HG03442 (cell line): ENCODE data around the gene PRR29.

ENCODE experiments used
- ATAC-seq: cut with Tn5 transposase; IDR thresholded peaks from one replicate; pipeline ENCODE4 v1.9.1; 2021; ENCODE audit warnings: mild to moderate bottlenecking, moderate library complexity; ENCODE audit not compliant: unreplicated experiment

The PRR29 gene

DNA sequence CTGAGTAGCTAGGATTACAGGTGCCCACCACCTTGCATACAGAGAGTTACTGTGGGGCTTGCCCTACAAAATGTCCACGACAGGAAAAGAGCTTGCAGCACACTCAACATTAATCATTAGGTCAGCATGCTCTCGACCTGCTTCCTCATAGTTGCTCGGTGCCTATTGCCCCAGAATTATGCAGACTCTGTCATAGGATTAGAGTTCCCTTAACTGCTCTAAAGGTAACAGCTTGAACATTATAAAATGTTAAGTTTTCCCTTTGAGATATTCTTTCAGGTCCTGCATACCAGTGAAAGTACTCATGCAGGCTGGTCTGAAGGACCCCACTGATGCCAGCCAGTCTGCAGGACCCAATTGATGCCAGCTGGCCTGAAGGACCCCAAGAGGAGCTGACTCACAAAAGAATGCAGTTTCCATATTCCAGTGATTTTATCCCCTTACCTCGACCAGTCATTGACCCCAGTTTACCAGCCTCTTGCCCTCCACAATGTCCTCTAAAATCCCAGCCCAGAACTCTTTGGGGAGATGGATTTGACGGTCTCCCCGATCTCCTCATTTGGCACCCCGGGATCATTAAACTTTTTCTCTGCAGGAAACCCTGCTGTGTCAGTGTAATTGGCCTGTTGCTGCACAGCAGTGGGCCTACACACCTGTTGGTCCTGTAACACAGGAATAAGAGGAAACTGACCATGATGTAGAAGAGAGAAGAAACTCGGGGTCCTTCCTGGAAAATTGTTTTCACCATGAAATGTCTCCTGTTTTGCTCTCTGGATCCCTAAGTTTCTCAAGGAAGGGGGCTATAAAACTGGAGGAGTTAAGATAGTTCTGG is 11.6 kb downstream of the PRR29 start:
- ATAC-seq: no peak

DNA sequence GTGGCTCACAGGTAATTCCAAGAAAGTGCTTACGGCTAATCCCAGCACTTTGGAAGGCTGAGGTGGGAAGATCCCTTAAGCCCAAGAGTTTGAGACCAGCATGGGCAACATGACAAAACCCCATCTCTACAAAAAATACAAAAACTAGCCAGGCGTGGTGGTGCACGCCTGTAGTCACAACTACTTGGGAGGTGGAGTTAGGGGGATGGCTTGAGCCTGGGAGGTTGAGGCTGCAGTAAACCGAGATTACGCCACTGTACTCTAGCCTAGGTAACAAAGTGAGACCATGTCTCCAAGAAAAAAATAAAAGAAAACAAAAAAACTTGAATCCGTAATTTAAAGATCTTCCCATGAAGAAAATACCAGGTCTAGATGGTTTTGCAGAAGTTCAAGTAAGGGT is 17.3 kb downstream of the PRR29 start:
- no peak for ATAC-seq

DNA sequence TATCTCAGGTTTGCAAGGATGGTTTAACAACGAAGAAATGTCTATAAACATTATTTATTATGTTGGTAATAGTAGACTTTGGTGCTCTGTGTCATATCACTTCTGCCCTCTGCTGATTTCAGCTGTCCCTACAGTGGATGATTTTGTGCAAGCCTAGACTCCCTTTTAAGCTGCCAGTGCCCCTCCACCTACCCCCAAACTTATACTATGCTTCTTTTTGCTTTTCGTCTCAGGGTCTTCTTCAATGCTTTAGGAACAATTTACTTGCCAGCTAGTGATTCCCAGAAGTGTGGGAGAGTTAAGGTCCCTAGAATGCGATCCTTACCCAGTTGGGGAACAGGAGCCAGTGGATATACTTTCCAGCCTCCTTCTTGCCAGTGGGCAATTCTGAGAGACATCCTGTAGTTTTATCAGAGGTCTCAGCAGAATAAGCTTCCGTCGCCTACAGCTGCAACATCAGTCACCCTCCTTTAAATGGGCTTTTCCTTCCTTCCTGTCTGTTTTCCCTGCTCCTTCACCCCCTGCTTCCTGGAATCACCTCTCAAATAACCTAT is 18.2 kb downstream of the PRR29 start:
- ATAC-seq: no peak

DNA sequence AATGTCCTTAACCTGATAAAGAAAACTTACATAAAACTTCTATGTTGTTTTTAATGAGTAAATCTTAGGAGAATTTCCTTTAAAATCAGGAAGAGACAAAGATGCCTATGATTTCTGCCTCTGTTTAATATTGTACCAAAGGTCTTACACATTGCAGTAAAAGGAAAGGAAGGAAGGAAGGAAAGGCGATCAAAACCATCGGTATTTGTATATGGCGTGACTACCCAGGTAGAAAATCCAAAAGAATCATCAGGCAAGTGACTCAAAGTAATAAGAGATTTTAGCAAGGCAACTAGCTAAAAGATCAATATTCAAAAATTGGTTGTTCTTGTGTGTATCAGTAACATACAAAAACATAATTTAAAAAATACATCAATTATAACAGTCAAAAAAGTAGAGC is 18.8 kb downstream of the PRR29 start:
- ATAC-seq: no peak

DNA sequence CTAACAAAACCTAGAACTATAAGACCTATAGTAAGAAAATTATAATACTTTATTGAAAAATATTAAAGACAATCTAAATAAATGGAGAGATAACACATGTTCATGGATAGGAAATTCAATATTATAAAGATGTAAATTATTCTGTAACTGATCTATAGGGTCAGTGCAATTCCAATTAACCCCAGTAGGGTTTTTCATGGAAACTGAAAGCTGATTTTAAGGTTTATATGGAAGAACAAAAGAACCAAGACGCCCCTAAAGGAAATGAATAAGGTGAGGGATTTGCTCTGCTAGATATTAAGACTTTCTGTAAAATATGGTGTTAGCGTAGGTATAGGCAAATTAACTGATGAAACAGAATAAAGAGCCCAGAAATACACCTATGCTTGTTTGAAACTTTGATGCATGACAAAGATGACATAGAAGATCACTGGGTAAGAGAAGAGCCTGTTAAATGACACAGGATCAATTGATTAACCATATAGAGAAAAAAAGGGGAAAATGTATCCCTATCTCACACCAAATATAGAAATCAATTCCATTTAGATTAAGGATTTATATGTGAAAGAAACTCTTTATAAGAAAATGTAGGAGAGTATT is 19.3 kb downstream of the PRR29 start:
- no peak for ATAC-seq

DNA sequence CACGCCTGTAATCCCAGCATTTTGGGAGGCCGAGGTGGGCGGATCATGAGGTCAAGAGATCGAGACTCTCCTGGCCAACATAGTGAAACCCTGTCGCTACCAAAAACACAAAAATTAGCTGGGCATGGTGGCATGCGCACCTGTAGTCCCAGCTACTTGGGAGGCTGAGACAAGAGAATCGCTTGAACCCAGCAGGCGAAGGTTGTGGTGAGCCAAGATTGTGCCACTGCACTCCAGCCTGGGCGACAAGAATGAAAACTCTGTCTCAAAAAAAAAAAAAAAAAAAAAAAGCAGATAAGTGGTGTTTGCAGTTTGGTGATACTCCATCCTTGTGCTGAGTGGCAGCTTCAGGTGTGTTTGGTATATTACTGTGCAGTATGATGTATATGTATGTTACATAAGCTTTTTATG is 21.4 kb downstream of the PRR29 start:
- ATAC-seq: peak; percentile 4

DNA sequence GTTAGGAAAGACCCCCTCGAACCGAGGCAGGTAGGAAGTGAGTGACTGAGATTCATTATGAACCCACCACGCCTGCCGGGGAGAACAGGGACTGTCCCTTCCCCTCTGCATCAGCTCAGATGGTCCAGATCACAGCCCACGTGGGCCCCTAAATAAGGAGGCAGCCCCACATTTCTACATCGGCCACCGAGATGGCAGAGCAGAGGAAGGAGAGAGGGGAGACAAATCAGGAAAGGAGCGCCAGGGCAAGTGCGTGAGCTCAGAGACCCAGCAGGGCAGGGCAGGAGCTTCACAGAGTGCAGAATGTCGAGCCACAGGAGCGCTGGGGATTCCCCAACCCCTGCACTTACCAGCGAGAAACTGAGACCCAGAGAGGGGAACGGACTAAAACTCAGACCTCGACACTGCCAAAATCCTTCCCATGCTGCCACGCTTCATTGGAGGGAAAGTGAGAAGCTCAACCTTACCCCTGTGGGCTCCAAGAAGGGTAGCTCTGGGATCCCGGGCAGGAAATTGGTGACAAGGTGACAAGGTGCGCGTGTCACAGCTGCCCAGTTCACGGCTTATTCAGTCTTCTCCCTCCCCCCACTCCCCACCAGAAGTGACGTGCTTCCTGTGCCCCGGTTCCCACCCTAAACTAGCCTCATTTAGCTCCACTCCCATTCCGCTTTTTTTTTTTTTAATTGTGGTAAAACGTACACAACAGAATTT is 22.1 kb downstream of the PRR29 start, which contains the start of gene ICAM2:
ICAM2 (minus strand) TSS at position 578 of the 711 bp plus-strand sequence. CDS start 13,942 bp downstream, outside the sequence.
- ATAC-seq: peak; percentile 56

DNA sequence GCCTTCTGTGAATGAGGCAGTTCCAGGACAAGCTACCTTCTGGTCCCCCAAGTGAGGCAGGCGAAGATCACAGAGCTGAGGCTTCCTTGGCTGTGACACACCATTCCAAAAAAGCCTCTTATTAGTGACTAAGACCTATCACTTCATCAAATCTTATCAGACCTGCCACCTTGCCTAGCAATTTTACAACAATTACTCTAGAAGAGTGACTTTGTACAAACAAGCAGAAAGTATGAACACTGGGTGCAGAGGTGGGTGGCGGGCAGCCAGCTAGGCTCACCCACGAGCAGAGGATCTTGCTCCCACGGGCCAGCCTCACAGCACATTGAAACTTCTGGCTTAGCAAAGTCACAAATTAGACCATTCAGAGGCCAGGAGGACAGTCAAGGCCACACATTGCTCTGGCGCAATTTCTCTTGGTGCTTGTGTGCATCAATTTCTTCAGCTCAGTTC is 24.5 kb downstream of the PRR29 start:
- ATAC-seq: no peak

DNA sequence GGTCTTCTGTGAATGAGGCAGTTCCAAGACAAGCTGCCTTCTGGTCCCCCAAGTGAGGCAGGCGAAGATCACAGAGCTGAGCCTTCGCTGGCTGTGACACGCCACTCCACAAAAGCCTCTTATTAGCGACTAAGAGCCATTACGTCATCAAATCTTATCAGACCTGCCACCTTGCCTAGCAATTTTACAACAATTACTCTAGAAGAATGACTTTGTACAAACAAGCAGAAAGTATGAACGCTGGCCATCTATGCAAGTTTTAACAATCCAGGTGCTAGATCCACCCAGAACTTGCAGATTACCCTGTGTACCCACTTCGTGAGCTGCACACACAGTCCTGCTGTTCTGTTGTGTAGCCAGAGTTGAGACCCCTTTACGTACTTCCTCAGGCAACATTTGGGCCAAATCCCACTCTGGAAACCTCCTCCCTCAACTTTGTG is 26.1 kb downstream of the PRR29 start:
- no peak for ATAC-seq

DNA sequence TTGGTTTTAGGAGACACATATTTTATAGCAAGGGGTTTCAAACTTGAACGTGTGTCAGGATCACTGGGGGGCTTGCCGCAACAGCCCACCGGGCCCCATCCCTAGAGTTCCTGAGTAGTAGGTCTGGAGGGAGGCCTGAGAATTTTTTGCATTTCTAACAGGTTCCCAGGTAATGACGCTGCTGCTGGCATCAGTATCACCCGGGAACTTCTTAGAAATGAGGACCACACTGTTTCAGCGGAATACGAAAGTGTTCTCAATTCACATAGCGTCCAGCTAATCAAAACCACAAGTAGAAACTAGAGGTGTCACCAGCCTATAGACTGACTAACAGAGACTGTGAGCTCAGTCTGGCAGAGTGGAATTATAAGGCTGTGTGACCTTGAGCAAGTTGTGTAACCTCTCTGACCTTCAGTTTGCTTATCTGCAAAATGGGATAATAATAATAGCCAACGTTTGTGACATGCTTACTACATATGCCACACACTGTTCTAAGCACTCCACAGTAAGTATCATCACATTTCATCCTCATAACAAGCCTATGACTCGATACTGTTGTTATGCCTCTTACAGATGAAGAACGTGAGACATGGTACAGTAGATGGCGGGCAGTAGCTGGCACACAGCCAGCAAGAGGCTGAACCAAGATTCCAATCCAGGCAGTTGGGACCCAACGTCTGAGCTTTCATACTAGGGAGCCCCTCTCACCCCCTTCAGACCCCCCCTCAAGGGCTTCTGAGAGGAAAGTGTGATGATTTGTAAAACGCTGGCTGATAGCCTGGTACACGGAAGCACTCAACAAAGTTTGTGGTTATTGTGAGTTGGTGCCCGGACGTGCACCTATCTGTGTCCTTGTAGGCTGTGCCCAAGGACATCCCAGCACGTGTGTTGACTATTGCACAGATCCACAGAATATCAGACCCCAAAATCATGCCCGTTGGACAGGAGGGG is 26.9 kb downstream of the PRR29 start:
- no peak for ATAC-seq

DNA sequence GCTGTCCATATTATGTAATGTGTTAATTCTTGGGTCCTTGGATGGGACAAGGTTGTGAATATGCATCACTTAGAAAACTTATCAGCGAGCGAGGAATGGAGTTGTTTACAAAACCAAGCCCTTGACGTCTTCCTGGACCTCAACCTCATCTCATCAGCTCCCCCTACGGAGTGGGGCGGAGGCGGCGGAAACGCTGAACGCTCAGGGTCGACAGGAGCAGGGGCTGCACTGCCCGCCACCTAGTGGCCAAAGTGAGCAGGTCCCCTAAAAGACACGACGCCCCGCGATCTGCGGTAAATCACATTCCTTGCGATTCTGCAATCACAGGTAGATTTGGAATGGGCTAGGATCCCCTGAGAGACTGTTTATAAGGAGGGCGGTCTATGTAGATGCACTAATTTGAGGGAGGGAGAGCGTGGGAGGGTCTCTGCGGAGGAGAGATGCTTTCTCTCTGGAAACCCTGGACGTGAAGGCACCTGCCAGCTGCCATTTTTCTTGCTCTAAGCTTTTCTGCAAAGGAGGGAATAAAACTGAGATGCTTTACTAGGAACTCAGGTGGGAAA is 27.7 kb downstream of the PRR29 start:
- ATAC-seq: peak; percentile 75

DNA sequence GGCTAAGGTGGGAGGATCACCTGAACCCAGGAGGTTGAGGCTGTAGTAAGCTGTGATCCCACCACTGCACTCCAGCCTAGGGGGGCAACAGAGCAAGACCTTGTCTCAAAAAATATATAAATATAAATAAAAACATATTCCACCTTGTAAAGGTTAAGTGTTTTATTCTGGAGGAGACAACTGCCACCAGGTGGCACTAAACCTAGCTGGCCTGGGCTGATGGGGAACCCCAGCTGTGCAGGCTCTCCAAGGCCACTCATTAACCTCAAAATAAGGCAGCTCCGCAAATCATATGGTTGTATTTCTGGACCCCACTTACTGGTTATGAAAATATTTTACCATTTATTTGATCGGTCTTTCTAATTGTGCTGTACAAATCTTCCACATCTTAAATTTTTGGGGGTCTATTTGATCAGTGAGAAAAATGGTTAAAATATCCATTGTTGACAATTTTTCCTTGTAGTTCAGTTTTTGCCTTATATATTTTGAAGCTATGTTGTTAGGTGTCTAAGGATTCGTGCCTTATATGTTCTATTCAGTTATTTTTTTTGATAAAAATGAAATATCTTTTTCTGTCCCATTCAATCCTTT is 30.8 kb downstream of the PRR29 start:
- ATAC-seq: no peak

DNA sequence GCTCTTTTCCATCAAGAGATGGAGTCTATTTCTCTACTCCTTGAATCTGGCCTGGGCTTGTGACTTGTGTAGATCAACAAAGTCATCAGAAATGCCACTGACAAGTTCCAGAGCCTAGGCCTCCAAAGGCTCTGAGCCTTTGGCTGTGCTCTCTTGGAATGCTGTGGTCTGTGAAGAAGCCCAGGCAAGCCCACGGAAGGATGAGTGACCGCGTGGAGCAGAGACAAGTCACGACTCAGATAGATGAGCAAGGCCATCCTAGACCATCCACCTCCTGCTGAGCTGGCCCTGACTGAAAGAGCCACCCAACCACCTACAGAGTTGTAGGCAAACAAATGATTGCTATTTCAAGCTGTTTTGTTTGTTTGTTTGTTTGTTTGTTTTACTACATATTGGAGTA is 33.9 kb downstream of the PRR29 start:
- ATAC-seq: no peak

DNA sequence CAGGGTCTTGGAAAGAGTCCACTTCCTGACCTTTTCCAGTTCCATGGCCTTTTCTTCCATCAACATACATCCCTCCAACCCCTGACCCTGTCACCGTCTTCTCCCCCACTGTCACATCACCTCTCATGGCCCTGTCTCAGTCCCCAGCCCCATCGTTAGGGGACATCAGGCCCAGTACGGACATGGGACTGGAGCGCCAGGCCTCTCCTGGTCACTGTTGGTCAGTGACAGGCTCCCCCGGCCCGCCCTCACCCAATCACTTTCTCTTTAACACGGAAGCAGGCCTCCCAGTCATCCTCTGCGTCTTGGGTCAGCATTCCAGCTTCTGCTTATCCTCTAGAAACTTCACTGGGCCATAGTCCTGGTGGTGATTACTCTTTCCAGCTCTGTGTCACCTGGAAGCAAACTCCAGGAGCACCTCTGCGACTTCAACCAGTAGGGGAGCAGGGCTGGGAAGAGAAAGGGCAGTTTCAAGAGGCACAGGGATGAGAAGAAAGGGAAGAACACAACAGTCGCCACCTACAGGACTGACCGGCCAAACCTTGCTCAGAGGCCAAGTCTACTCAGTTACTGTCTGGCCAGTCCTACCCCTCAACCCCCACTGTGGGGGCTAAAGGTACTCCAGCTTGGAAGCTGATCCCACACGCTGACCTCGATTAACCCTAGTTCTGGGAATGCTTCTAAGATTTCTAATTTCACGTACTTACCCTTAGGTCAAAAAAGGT is 38.2 kb downstream of the PRR29 start:
- no peak for ATAC-seq

DNA sequence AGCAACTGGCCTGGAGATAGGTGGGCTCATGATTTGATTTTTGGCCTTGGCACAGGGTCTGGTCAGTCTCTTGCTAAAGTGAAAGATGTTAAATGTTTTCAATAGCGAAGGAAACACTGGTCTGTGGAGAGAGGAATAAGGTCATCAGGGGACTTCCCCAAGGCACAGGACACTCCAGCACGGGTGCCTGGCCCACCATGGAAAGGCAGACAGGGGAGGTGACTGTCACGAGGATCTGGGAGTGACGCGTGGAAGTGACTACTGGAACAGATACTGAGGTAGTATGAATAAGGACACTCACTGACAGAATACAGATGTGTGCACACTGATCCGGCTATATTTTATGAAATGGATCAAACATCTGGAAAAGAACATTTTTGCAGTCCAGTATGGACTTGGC is 39.0 kb downstream of the PRR29 start:
- ATAC-seq: no peak

DNA sequence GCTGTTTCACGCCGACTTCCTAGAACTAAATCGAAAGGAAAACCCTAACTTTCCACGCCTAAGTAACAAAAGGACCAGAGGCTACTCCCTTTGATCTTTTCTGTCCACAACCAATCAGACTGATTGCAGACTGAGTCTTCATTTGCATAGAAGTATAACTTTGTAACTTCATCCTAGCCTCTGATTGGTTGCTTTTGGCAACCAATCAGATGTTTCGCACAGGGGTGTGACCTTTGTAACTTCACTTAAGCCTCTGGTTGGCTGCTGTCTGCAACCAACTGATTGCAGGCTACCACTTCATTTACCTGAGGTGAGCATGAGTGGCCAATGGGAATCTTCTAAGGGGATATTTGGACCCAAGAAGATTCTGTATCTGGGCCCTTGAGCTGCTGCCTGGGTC is 39.7 kb downstream of the PRR29 start:
- ATAC-seq: no peak

DNA sequence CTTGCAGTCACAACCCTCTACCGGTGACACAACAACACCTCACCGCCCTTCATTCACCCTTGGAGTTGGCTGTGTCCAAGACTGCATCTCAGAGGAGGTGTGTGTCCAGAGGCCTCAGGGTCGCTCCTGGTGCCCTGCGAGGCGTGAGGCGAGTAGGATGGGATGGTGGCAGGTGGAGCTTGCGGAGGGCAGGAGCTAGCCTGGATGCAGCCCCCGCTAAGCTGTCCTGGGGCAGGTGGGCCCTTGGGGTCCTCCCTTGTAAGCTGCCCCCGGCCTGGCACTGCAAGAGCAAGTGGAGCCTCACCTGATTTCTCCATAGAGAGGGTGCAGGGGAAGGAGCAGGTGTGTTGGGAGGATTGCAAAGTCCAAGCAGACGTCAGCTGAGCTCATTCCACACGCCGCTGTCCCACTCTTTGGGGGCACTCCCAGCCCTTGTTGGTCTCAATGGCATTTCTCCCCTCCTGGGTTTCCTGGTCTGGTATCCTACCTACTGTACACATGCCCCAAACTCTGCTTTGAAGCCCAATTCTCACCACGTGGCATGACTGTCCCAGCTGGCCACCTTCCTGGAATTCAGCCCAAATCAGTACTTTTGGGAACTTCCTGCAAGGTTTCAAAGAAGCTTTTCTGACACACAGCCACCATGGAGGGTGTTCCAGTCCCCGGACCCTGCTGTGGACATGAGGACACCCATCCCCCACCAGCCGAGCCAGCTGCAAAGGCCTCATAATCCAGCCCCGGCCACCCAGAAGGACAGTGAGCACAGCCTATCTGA is 40.4 kb downstream of the PRR29 start:
- no peak for ATAC-seq

DNA sequence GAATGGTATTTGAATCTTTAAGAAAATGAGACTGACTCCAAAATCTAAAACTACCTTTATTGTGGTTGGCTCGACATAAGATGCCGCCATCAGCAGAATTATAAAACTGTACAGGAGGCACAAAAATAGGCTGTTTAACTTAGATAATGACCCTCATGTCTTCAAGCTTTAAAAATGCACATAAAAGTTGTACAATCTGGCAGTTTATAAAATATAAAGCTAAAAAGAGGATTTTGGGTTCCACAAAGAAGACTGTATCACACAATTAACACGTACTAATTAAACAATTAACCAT is 40.9 kb downstream of the PRR29 start:
- ATAC-seq: no peak
